Neural progenitor cell (in vitro differentiated cells): ENCODE results near the gene TDO2. TPM values are rescaled to one million over a fixed set of nuclear protein-coding genes. Genes with fewer than 3 reads are reported as not detected.

Experiments
- DNase-seq: peaks from one replicate; pipeline ENCODE4 v3.0.0-alpha.2; 2016; ENCODE audit warnings: low spot score
- H2AFZ ChIP-seq: fragments of 200-600 bp; sonication (generic); replicated peaks from 2 replicates; pipeline ENCODE4 v1.6.1; 2016; ENCODE audit warnings: antibody characterized with exemption
- H3F3A ChIP-seq: fragments of 200-600 bp; sonication (generic); 2 replicates; pipeline ENCODE4 v1.6.1; 2016; ENCODE audit warnings: antibody characterized with exemption, low read depth
- H3K27ac ChIP-seq: fragments of 200-600 bp; sonication (generic); 2 replicates; pipeline ENCODE4 v1.5.1; 2016; ENCODE audit warnings: mild to moderate bottlenecking
- H3K27me3 ChIP-seq: fragments of 200-600 bp; sonication (generic); 2 replicates; pipeline ENCODE4 v1.6.1; 2016; ENCODE audit warnings: mild to moderate bottlenecking, moderate library complexity
- H3K36me3 ChIP-seq: fragments of 200-600 bp; sonication (generic); 2 replicates; pipeline ENCODE4 v1.5.1; 2016
- H3K4me1 ChIP-seq: fragments of 200-600 bp; sonication (generic); 2 replicates; pipeline ENCODE4 v1.6.1; 2016; ENCODE audit warnings: mixed run types
- H3K4me2 ChIP-seq: fragments of 200-600 bp; sonication (generic); 2 replicates; pipeline ENCODE4 v1.6.1; 2016
- H3K4me3 ChIP-seq: fragments of 200-600 bp; sonication (generic); 2 replicates; pipeline ENCODE4 v1.5.1; 2016
- H3K79me2 ChIP-seq: fragments of 200-600 bp; sonication (generic); 2 replicates; pipeline ENCODE4 v1.6.1; 2016; ENCODE audit warnings: low read depth
- H3K9ac ChIP-seq: fragments of 200-600 bp; sonication (generic); 2 replicates; pipeline ENCODE4 v1.6.1; 2016
- H3K9me3 ChIP-seq: fragments of 200-600 bp; sonication (generic); 2 replicates; pipeline ENCODE4 v1.5.1; 2016; ENCODE audit warnings: low read depth
- H4K20me1 ChIP-seq: fragments of 200-600 bp; sonication (generic); 2 replicates; pipeline ENCODE4 v1.6.1; 2016; ENCODE audit warnings: low read depth
- H3K27ac Mint-ChIP-seq: 3 replicates; pipeline ENCODE4 v1.8.0; 2021; ENCODE audit warnings: mixed read lengths
- H3K27me3 Mint-ChIP-seq: 2 replicates; pipeline ENCODE4 v1.8.0; 2022; ENCODE audit warnings: low read depth, mild to moderate bottlenecking, inconsistent platforms, moderate library complexity, mixed read lengths; ENCODE audit not compliant: insufficient read depth
- H3K36me3 Mint-ChIP-seq: 3 replicates; pipeline ENCODE4 v1.8.0; 2021; ENCODE audit warnings: mixed read lengths
- H3K4me1 Mint-ChIP-seq: 3 replicates; pipeline ENCODE4 v1.8.0; 2021; ENCODE audit warnings: mixed read lengths
- H3K4me3 Mint-ChIP-seq: 3 replicates; pipeline ENCODE4 v1.8.0; 2021; ENCODE audit warnings: mild to moderate bottlenecking, moderate library complexity, mixed read lengths
- H3K9me3 Mint-ChIP-seq: 3 replicates; pipeline ENCODE4 v1.8.0; 2020; ENCODE audit warnings: mixed read lengths
- CTCF ChIP-seq: fragments of 200-600 bp; sonication (generic); IDR thresholded peaks from 2 replicates; pipeline ENCODE4 v1.5.1; 2017; ENCODE audit warnings: antibody characterized with exemption, mild to moderate bottlenecking
- EZH2 ChIP-seq: fragments of 200-600 bp; sonication (generic); IDR thresholded peaks from 2 replicates; pipeline ENCODE4 v1.6.1; 2017; ENCODE audit warnings: antibody characterized with exemption, mild to moderate bottlenecking, moderate library complexity
- EZH2phosphoT487 ChIP-seq: fragments of 200-600 bp; sonication (generic); IDR thresholded peaks from 2 replicates; pipeline ENCODE4 v1.6.1; 2017; ENCODE audit warnings: antibody characterized with exemption
- total RNA-seq: library from RNA; depleted of rRNA; stranded (reverse); fragments of >200 nt; gene quantifications from 2 replicates; pipeline ENCODE4 v1.2.3, GENCODE V29; 2015; ENCODE audit warnings: low replicate concordance

TDO2 gene
- total RNA-seq, 1 donor from 2014 or later, result not detected

GRCh38 chr4:155966171-155966570 lies 62.7 kb downstream of the TDO2 start:
- H2AFZ ChIP-seq, result no peak overlapping the region
- no peaks in the 10 kb centered on the region for H3K4me1 ChIP-seq
- no peaks in the 10 kb centered on the region for H3K9me3 ChIP-seq
- H3K36me3 ChIP-seq, result no peaks in the 10 kb centered on the region
- H3K4me2 ChIP-seq, result no peak overlapping the region
- H3K4me3 ChIP-seq, result no peak overlapping the region
- Mint-ChIP-seq H3K36me3 (no peaks in the 10 kb centered on the region), H3K27ac (no peak overlapping the region), H3K4me3 (no peak overlapping the region), H3K9me3 (peaks cover 5% of the 10 kb centered on the region), H3K4me1 (peaks cover 15% of the 10 kb centered on the region), H3K27me3 (peaks cover 4% of the 10 kb centered on the region)
- H3K9ac ChIP-seq, result no peak overlapping the region
- no peak for TF ChIP-seq EZH2phosphoT487
- no peak for TF ChIP-seq EZH2
- no peak for TF ChIP-seq CTCF
- H3K79me2 ChIP-seq, result no peaks in the 10 kb centered on the region
- no peak overlapping the region for H3K27ac ChIP-seq
- no peak for DNase-seq
- H3F3A ChIP-seq, result no peaks in the 10 kb centered on the region
- H3K27me3 ChIP-seq, result no peaks in the 10 kb centered on the region
- H4K20me1 ChIP-seq, result no peaks in the 10 kb centered on the region

- peaks cover 15% of the 10 kb centered on the region for H3K4me1 Mint-ChIP-seq
- Histone ChIP-seq H3K4me2 (no peak overlapping the region), H4K20me1 (no peaks in the 10 kb centered on the region), H3K4me1 (no peaks in the 10 kb centered on the region), H3K36me3 (no peaks in the 10 kb centered on the region), H3K9ac (no peak overlapping the region), H3K79me2 (no peaks in the 10 kb centered on the region), H2AFZ (no peak overlapping the region), H3K4me3 (no peak overlapping the region), H3K27ac (no peak overlapping the region), H3F3A (no peaks in the 10 kb centered on the region), H3K9me3 (no peaks in the 10 kb centered on the region), H3K27me3 (no peaks in the 10 kb centered on the region)
- peaks cover 4% of the 10 kb centered on the region for H3K27me3 Mint-ChIP-seq
- TF ChIP-seq EZH2phosphoT487, result no peak
- TF ChIP-seq EZH2, result no peak
- TF ChIP-seq CTCF, result no peak
- DNase-seq, result no peak
- H3K9me3 Mint-ChIP-seq, result peaks cover 5% of the 10 kb centered on the region
- no peaks in the 10 kb centered on the region for H3K36me3 Mint-ChIP-seq
- no peak overlapping the region for H3K4me3 Mint-ChIP-seq
- H3K27ac Mint-ChIP-seq, result peak overlapping the region; percentile 58
Observed at GRCh38 chr4:155966731-155967395, 63.4 kb downstream of the TDO2 start.

Other genes starting within 250 kb of the TDO2 start
- gene GUCY1A1, start 236.8 kb upstream of the TDO2 start, total RNA-seq, result 1.5 and 2.5 TPM in 2 replicates
- gene GUCY1B1, start 144.7 kb upstream of the TDO2 start, total RNA-seq, result 10.8 and 10.9 TPM in 2 replicates
- not detected in 2 replicates for gene ASIC5, start 37.4 kb upstream of the TDO2 start, total RNA-seq
- 3.2 and 3.9 TPM in 2 replicates for gene CTSO, start 50.2 kb downstream of the TDO2 start, total RNA-seq